Fibroblast of pulmonary artery (primary cell): ENCODE results near the gene HOXB2.

Source experiments
- DNase-seq: peaks from one replicate; pipeline ENCODE4 v3.0.0-alpha.2; 2010; ENCODE audit warnings: low read depth
- H3K4me3 ChIP-seq: replicated peaks from 2 replicates; pipeline ENCODE4 v1.5.1; 2011; ENCODE audit warnings: low read depth, mild to moderate bottlenecking, control low read depth, low read length, moderate library complexity
- CTCF ChIP-seq: IDR thresholded peaks from 2 replicates; pipeline ENCODE4 v1.5.1; 2011; ENCODE audit warnings: mild to moderate bottlenecking, control low read depth, low read length, inconsistent platforms; ENCODE audit errors: missing control alignments

Gene HOXB2

DNA sequence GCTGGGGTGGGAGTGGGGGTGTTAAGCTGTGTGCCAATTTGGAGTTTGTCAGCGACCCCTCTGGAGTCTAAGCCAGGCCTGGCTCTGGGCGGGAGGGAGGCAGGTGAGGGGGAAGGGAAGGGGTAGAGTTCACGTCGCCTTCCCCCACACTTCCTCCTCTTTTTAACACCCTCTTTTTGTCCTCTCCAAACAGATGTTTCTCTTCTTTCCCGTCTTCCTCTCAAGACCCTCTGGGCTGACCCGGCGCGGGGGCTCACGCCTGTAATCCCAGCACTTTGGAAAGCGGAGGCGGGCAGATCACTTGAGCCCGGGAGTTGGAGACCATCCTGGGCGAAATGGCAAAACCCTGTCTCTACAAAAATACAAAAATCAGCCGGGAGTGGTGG lies 17.4 kb downstream of the HOXB2 start:
- no peak overlapping the region for H3K4me3 ChIP-seq
- TF ChIP-seq CTCF, result no peak
- no peak for DNase-seq

DNA sequence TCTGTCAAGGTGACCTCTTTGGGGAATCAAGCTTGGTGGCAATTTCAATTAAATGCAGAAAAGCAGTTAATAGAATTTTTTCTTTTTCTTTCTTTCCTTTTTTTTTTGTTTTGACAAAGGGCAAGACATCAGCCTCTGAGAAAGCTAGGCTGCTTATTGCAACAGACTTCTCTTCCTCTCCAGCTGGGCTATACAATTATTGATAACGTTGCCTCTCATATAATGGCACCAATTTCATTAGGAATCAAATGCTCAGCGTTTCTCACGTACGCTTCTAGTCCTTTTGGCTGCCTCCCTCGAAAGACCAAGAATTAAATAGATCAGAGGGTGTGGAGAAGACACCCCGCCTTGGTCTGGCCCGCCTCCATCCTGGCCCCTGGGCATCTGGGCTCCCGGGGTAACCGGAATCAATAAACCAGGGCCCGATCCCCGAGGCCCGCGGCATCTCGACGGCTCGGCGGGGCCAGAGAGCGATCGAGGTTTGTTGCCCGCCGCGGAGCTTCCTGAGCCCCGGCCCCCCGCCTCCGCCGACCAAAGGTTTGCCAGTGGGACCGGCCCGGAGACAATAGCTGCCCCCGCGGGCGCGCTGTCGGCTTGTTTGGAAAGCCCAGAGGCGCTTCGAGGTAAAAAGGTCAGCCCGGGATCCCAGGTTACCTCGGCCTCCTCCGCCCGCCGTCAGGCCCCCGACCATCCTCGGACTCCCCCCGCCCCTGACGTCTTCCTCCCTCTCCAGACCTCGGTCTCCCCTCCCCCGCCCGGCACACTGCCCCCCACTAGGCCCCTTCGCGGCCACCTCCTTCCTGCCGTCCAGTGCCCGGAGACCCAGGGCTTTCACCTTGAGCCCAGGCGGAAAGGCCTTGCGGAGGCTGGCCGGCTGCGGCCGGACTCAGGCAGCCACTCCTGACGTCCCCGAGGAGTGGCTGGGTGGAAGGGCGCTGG lies 18.0 kb downstream of the HOXB2 start:
- no peak for DNase-seq
- no peak overlapping the region for H3K4me3 ChIP-seq
- TF ChIP-seq CTCF, result no peak

GRCh38 chr17:48523010-48523409 lies 21.9 kb downstream of the HOXB2 start:
- H3K4me3 ChIP-seq, result no peak overlapping the region
- no peak for DNase-seq
- peak; percentile 13 for TF ChIP-seq CTCF

- no peak overlapping the region for H3K4me3 ChIP-seq
- DNase-seq, result no peak
- TF ChIP-seq CTCF, result no peak
Observed at GRCh38 chr17:48522031-48522653, 22.8 kb downstream of the HOXB2 start.

DNA sequence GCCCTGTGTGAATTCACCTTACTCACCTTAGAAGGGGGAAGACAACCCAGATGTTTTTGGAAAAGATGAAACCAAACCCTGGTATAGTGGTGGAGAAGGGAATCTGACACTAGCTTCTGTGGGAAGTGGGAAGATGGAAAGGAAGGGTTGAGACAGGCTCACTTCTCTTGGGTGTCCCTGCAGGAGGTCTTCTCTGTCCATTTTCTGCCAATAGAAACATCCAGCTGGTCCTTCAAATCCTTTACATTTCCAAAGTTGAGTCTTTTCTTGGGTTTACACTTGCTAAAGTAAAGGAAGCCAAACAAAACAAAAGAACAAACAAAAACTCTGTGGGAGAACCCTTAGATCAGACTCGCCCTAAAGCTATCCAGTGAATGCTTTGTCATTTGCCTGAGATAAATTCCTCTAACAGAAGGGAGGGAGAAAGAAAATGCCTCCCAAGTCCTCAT lies 24.3 kb downstream of the HOXB2 start:
- no peak for DNase-seq
- no peak overlapping the region for H3K4me3 ChIP-seq
- TF ChIP-seq CTCF, result no peak

DNA sequence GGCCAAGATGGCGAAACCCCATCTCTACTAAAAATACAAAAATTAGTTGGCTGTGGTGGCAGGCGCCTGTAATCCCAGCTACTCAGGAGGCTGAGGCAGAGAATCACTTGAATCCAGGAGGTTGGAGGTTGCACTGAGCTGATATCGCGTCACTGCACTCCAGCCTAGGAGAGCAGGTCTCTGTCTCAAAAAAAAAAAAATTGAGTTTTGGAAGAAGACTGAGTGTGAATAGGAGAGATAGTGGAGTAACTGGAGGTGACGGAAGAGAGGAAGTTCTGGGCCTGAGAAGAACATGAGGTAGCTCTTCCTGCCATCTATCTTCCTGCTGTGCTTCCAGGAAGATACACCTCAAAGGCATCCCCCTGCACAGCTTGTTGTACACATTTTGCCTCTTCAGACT lies 25.5 kb downstream of the HOXB2 start:
- no peak for DNase-seq
- no peak overlapping the region for H3K4me3 ChIP-seq
- no peak for TF ChIP-seq CTCF
